ENCODE measurements around the gene EOGT. TPM values are rescaled to one million over a fixed set of nuclear protein-coding genes. Genes with fewer than 3 reads are reported as not detected.

The EOGT gene
- total RNA-seq, 6 donors from 2014 or later, result 29.9 to 79.6 (median 40.9) TPM

- ATAC-seq (ENCODE audit: low FRiP score in 2 of 2) (no peak), DNase-seq (no peak)
- H3K36me3 ChIP-seq, result peaks cover 41 to 100% (median 77%) of the 10 kb centered on the region in 4 donors
- no peaks in the 10 kb centered on the region for H3K27me3 ChIP-seq
- H3K4me1 ChIP-seq, result no peaks in the 10 kb centered on the region
- TF ChIP-seq EP300 (IDR thresholded peaks at IDR 0.05) (no peak), POLR2AphosphoS5 (IDR thresholded peaks at IDR 0.05) (no peak), POLR2A (IDR thresholded peaks at IDR 0.05) (no peak), CTCF (IDR thresholded peaks at IDR 0.05) (no peak)
- 76 to 82% methylated on average over 7 of the region's 7 CpGs for whole genome bisulfite sequencing, 2 donors
- no peaks in the 10 kb centered on the region for H3K9me3 ChIP-seq
- H3K27ac ChIP-seq, result no peak overlapping the region
- H3K4me3 ChIP-seq, result no peak overlapping the region
Observed at GRCh38 chr3:69033470-69033869, 20.0 kb upstream of the EOGT start.

GRCh38 chr3:69032737-69033136 is 19.3 kb upstream of the EOGT start:
- no peaks in the 10 kb centered on the region for H3K4me1 ChIP-seq
- H3K27me3 ChIP-seq, result no peaks in the 10 kb centered on the region
- H3K27ac ChIP-seq, result no peak overlapping the region
- WGBS, 2 donors, result 95 to 96% methylated on average over 8 to 9 of the region's 9 CpGs
- no peak overlapping the region for H3K4me3 ChIP-seq
- TF ChIP-seq EP300 (IDR thresholded peaks at IDR 0.05), result no peak
- no peak for TF ChIP-seq CTCF (IDR thresholded peaks at IDR 0.05)
- TF ChIP-seq POLR2AphosphoS5 (IDR thresholded peaks at IDR 0.05), result no peak
- TF ChIP-seq POLR2A (IDR thresholded peaks at IDR 0.05), result no peak
- ATAC-seq (ENCODE audit: low FRiP score in 2 of 2) (no peak), DNase-seq (no peak)
- H3K36me3 ChIP-seq, result peaks cover 38 to 100% (median 79%) of the 10 kb centered on the region in 4 donors
- H3K9me3 ChIP-seq, result no peaks in the 10 kb centered on the region

- Histone ChIP-seq H3K4me1 (no peaks in the 10 kb centered on the region), H3K27ac (no peak overlapping the region), H3K9me3 (no peaks in the 10 kb centered on the region), H3K4me3 (no peak overlapping the region), H3K36me3 (peaks cover 41 to 100% (median 78%) of the 10 kb centered on the region in 4 donors), H3K27me3 (no peaks in the 10 kb centered on the region)
- ATAC-seq (ENCODE audit: low FRiP score in 2 of 2), result no peak
- DNase-seq, result no peak
- TF ChIP-seq EP300 (IDR thresholded peaks at IDR 0.05) (no peak), POLR2AphosphoS5 (IDR thresholded peaks at IDR 0.05) (no peak), POLR2A (IDR thresholded peaks at IDR 0.05) (no peak), CTCF (IDR thresholded peaks at IDR 0.05) (no peak)
- 91 to 96% methylated on average over 2 of the region's 2 CpGs for WGBS, 2 donors
Observed at GRCh38 chr3:69032142-69032541, 18.7 kb upstream of the EOGT start.

- peaks cover 45 to 100% (median 80%) of the 10 kb centered on the region in 4 donors for H3K36me3 ChIP-seq
- ATAC-seq (ENCODE audit: low FRiP score in 2 of 2) (no peak), DNase-seq (no peak)
- TF ChIP-seq POLR2AphosphoS5 (IDR thresholded peaks at IDR 0.05) (no peak), EP300 (IDR thresholded peaks at IDR 0.05) (no peak)
- H3K27me3 ChIP-seq, result no peaks in the 10 kb centered on the region
- no peaks in the 10 kb centered on the region for H3K4me1 ChIP-seq
- WGBS, 2 donors, result 89 to 93% methylated on average over 1 of the region's 1 CpG
- H3K4me3 ChIP-seq, result no peak overlapping the region
- no peaks in the 10 kb centered on the region for H3K9me3 ChIP-seq
- H3K27ac ChIP-seq, result no peak overlapping the region
Observed at GRCh38 chr3:69031635-69032034, 18.2 kb upstream of the EOGT start.

GRCh38 chr3:69020857-69021256 is 7.4 kb upstream of the EOGT start:
- ATAC-seq (ENCODE audit: low FRiP score in 2 of 2), result no peak
- H3K27me3 ChIP-seq, result no peaks in the 10 kb centered on the region
- H3K27ac ChIP-seq, result no peak overlapping the region
- no peaks in the 10 kb centered on the region for H3K9me3 ChIP-seq
- peaks cover 0 to 8% (median 2%) of the 10 kb centered on the region in 4 donors for H3K4me1 ChIP-seq
- no peak for DNase-seq
- no peak for TF ChIP-seq EP300 (IDR thresholded peaks at IDR 0.05)
- no peak for TF ChIP-seq CTCF (IDR thresholded peaks at IDR 0.05)
- no peak for TF ChIP-seq POLR2AphosphoS5 (IDR thresholded peaks at IDR 0.05)
- no peak for TF ChIP-seq POLR2A (IDR thresholded peaks at IDR 0.05)
- WGBS, 2 donors, result 75% methylated on average over 4 of the region's 4 CpGs
- no peak overlapping the region for H3K4me3 ChIP-seq
- H3K36me3 ChIP-seq, result peaks cover 11 to 54% (median 12%) of the 10 kb centered on the region in 4 donors
